Ovary (tissue), 9 donors: ENCODE data around the gene UIMC1. TPM values are rescaled to one million over a fixed set of nuclear protein-coding genes. Genes with fewer than 3 reads are reported as not detected.

Experiments
- DNase-seq, 5 donors: peaks; one replicate each; pipeline ENCODE4 v3.0.0-alpha.2; 2019 to 2020
- H3K27ac ChIP-seq, 2 donors: fragments of 200-600 bp; one replicate each; pipeline versions ENCODE4 v1.5.1 to v1.8.0; 2019 to 2022
- H3K27me3 ChIP-seq: fragments of 200-600 bp; one replicate; pipeline ENCODE4 v1.8.0; 2022
- H3K36me3 ChIP-seq: fragments of 200-600 bp; sonication (generic); one replicate; pipeline ENCODE4 v1.5.1; 2019
- H3K4me1 ChIP-seq: one replicate; pipeline ENCODE4 v1.8.1; 2013; ENCODE audit warnings: mild to moderate bottlenecking, moderate library complexity; ENCODE audit not compliant: insufficient read depth
- H3K4me3 ChIP-seq: fragments of 200-600 bp; sonication (generic); one replicate; pipeline ENCODE4 v1.5.1; 2017
- H3K9me3 ChIP-seq, 2 donors: fragments of 200-600 bp in 1 of 2; sonication (generic) in 1 of 2; one replicate each; pipeline versions ENCODE4 v1.5.1 to v1.8.1; 2013 to 2019; ENCODE audit warnings: mild to moderate bottlenecking in 1 of 2, moderate library complexity in 1 of 2
- CTCF ChIP-seq, 3 donors: fragments of 450-650 bp in 2 of 3; fragments of 200-600 bp in 1 of 3; IDR thresholded peaks; one replicate each; pipeline versions ENCODE4 v1.5.1 to v1.8.0; 2016 to 2022; ENCODE audit warnings: antibody characterized with exemption in 3 of 3, mild to moderate bottlenecking in 1 of 3
- EP300 ChIP-seq: sonication (generic); formaldehyde crosslinking; IDR thresholded peaks from one replicate; pipeline ENCODE4 v1.6.1; 2017; ENCODE audit warnings: antibody characterized with exemption
- POLR2A ChIP-seq: fragments of 450-650 bp; IDR thresholded peaks from one replicate; pipeline ENCODE4 v1.6.1; 2017; ENCODE audit warnings: antibody characterized with exemption, mild to moderate bottlenecking, moderate library complexity
- WGBS, 3 donors: extraction: QIAGEN DNeasy Blood & Tissue Kit in 1 of 3; methylation state at CpG; one replicate each; pipeline versions ENCODE4 v1.1.5 to v1.1.7; 2013 to 2017; 5-methylcytosine and 5-hydroxymethylcytosine counted together
- intact Hi-C, 4 donors: fragments of 100-400 bp; cut with DNase I; formaldehyde crosslinking; loops; one replicate each; pipeline versions ENCODE4 v1.11.0 to v1.15.1; 2022 to 2023
- polyA plus RNA-seq, 2 donors: library from polyadenylated mRNA; stranded (reverse); fragments of 200-250 nt in 1 of 2; fragments of 350-450 nt in 1 of 2; fragmentation: Illumina TruSeq in 1 of 2; extraction: RNeasy Lipid Tissue Mini Kit (QIAGEN cat#74804) in 1 of 2; gene quantifications; one replicate each; pipeline ENCODE4 v1.2.3, GENCODE V29; 2013 to 2014
- total RNA-seq, 7 donors: library from RNA; depleted of rRNA in 2 of 7; stranded (reverse); fragments of >200 nt in 2 of 7; fragmentation: NEBNext Ultra II Directional in 3 of 7; extraction: Animal tissue kit (Norgen Biotek cat#: 25700) in 3 of 7; gene quantifications; one replicate each; pipeline versions ENCODE4 v1.1.0 to v1.2.4, GENCODE V29; 2016 to 2023
- donor health status: DM: no; HTN: no; CAD: no; lungs with moderate emphysema.
- donor health status: DM: no; HTN: no; CAD: no.
- donor health status: Bipolar disorder and iron deficiency.
- donor health status: DM: yes; HTN: yes; CAD: no.
- donor health status: DM: no; HTN: no; CAD: no.
- donor health status: DM: yes; HTN: yes; CAD: no.

Gene UIMC1
- total and polyA plus RNA-seq, 9 donors: 34.9 to 80.2 (median 49.5) TPM

GRCh38 chr5:176900780-176901204 lies 105.8 kb downstream of the UIMC1 start:
- TF ChIP-seq CTCF (IDR thresholded peaks at IDR 0.05) (no peak), POLR2A (no peak), EP300 (no peak)
- intact Hi-C loops: no loop called here
- Histone ChIP-seq H3K9me3 (no peaks in the 10 kb centered on the region), H3K4me1 (no peaks in the 10 kb centered on the region), H3K36me3 (no peaks in the 10 kb centered on the region), H3K27me3 (no peaks in the 10 kb centered on the region), H3K27ac (no peak overlapping the region), H3K4me3 (no peak overlapping the region)
- no peak for DNase-seq
- WGBS, 3 donors: 39 to 52% (median 43%) methylated on average over 7 of the region's 7 CpGs

GRCh38 chr5:176899946-176900779 lies 106.4 kb downstream of the UIMC1 start:
- TF ChIP-seq EP300 (no peak), POLR2A (no peak), CTCF (IDR thresholded peaks at IDR 0.05) (no peak)
- intact Hi-C loops: no loop called here
- 54 to 60% (median 56%) methylated on average over 4 of the region's 4 CpGs for WGBS, 3 donors
- H3K27me3 ChIP-seq: no peaks in the 10 kb centered on the region
- no peaks in the 10 kb centered on the region for H3K4me1 ChIP-seq
- no peak for DNase-seq
- H3K27ac ChIP-seq: no peak overlapping the region
- no peak overlapping the region for H3K4me3 ChIP-seq
- H3K36me3 ChIP-seq: no peaks in the 10 kb centered on the region
- H3K9me3 ChIP-seq: no peaks in the 10 kb centered on the region

GRCh38 chr5:176899296-176899891 lies 107.2 kb downstream of the UIMC1 start, which contains the start of gene HK3:
HK3 (minus strand) TSS chr5:176899346; CDS start chr5:176896159, 3,187 bp downstream.
- intact Hi-C loops: no loop called here
- no peaks in the 10 kb centered on the region for H3K4me1 ChIP-seq
- no peak for DNase-seq
- no peaks in the 10 kb centered on the region for H3K9me3 ChIP-seq
- H3K4me3 ChIP-seq: no peak within 1 kb of the TSS
- no peak within 1 kb of the TSS for H3K27ac ChIP-seq
- 70 to 82% (median 75%) methylated on average over 8 to 9 of the region's 9 CpGs for WGBS, 3 donors
- H3K27me3 ChIP-seq: no peaks in the 10 kb centered on the region
- no peaks in the 10 kb centered on the region for H3K36me3 ChIP-seq
- TF ChIP-seq EP300 (no peak), CTCF (IDR thresholded peaks at IDR 0.05) (no peak), POLR2A (no peak)

- TF ChIP-seq EP300 (no peak), CTCF (IDR thresholded peaks at IDR 0.05) (no peak), POLR2A (no peak)
- H3K27me3 ChIP-seq: no peaks in the 10 kb centered on the region
- WGBS, 3 donors: 47 to 54% (median 47%) methylated on average over 3 of the region's 3 CpGs
- no peak overlapping the region for H3K4me3 ChIP-seq
- no peak for DNase-seq
- H3K36me3 ChIP-seq: no peaks in the 10 kb centered on the region
- intact Hi-C loops: no loop called here
- no peaks in the 10 kb centered on the region for H3K4me1 ChIP-seq
- no peaks in the 10 kb centered on the region for H3K9me3 ChIP-seq
- H3K27ac ChIP-seq: no peak overlapping the region
Observed at GRCh38 chr5:176897263-176897662, 109.3 kb downstream of the UIMC1 start.
